HG03064 (cell line): ENCODE data around the gene TRIM58.

ENCODE experiments used
- ATAC-seq: cut with Tn5 transposase; IDR thresholded peaks from one replicate; pipeline ENCODE4 v1.9.1; 2021; ENCODE audit warnings: low read depth; ENCODE audit not compliant: unreplicated experiment

TRIM58 gene, protein sequence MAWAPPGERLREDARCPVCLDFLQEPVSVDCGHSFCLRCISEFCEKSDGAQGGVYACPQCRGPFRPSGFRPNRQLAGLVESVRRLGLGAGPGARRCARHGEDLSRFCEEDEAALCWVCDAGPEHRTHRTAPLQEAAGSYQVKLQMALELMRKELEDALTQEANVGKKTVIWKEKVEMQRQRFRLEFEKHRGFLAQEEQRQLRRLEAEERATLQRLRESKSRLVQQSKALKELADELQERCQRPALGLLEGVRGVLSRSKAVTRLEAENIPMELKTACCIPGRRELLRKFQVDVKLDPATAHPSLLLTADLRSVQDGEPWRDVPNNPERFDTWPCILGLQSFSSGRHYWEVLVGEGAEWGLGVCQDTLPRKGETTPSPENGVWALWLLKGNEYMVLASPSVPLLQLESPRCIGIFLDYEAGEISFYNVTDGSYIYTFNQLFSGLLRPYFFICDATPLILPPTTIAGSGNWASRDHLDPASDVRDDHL

DNA sequence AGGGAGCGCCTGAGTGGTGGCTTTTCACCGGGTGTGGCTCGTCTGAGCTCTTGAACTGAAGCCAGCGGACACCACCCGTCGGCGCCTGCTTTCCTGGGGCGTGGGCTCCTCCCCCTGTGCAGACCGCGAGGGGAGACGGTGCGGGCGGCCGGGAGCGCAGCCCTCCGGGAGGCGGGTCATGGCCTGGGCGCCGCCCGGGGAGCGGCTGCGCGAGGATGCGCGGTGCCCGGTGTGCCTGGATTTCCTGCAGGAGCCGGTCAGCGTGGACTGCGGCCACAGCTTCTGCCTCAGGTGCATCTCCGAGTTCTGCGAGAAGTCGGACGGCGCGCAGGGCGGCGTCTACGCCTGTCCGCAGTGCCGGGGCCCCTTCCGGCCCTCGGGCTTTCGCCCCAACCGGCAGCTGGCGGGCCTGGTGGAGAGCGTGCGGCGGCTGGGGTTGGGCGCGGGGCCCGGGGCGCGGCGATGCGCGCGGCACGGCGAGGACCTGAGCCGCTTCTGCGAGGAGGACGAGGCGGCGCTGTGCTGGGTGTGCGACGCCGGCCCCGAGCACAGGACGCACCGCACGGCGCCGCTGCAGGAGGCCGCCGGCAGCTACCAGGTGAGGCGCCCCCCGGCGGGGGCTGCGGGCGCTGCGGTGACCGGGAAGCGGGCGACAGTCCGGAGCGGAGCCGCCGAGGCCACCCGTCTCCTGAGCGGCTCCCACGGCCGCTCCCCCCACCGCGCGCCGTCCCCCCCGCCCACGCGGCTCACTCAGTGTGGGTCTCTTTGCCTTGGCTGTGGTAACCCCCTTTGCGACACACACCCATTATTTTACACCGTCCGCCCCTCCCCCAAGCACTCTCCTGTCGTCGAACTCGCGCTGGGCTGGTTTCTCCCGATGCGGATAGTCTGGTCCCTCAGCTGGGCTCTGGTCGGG is at the start of gene TRIM58:
Gene TRIM58 (plus strand): TSS at position 119 of the 916 bp plus-strand sequence. CDS start 60 bp downstream, at position 179.
- ATAC-seq: peak; percentile 49

- ATAC-seq: no peak
Observed at GRCh38 chr1:247812637-247813036, 44.4 kb upstream of the TRIM58 start.

- ATAC-seq: no peak
Observed at GRCh38 chr1:247822060-247822459, 34.9 kb upstream of the TRIM58 start.

DNA sequence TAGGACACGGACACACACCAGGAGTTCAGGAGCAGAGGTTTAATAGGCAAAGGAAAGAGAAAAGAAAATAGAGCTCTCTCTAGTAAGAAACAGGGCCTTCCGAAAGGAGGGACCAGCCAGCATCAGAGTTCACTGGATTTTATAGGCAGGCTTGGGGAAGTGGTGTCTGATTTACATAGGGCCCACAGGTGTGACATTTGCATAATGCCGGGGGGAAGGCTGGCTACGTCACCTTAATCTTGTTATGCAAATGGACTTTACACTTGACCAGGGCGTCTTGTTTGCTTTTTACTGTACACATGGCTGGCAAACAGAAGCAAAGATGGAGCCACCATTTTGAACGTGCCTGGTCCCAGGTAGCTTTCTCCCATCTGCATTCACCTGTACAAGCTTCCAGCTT is 33.0 kb upstream of the TRIM58 start, which contains the start of gene OR14A16:
Gene OR14A16 (minus strand): TSS at position 97 of the 400 bp plus-strand sequence. CDS start 8,390 bp downstream, outside the sequence.
- ATAC-seq: no peak

- ATAC-seq: no peak
Observed at GRCh38 chr1:247825362-247825761, 31.6 kb upstream of the TRIM58 start.

GRCh38 chr1:247829656-247830055 is 27.3 kb upstream of the TRIM58 start:
- ATAC-seq: no peak

DNA sequence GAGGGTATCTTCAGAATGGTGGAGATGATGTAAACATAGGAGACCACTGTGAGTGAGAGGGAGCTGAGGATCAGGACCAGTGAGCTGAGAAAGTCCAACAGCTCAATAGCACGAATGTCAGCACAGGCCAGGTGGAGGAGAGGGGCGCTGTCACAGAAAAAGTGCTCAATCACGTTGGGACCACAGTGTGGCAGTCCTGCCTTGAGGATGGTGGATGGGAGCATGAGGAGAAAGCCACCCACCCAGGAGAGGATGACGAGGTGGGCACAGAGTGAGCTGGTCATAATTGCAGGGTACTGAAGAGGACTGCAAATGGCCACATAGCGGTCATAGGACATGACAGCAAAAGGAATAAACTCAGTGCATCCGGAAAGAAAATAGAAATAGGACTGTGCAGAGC is 23.4 kb upstream of the TRIM58 start:
- no peak for ATAC-seq

- ATAC-seq: no peak
Observed at GRCh38 chr1:247840818-247841217, 16.2 kb upstream of the TRIM58 start.

GRCh38 chr1:247841796-247842195 is 15.2 kb upstream of the TRIM58 start, which contains the start of gene OR11L1:
TSS of gene OR11L1 (minus strand) at chr1:247841896. CDS start at chr1:247841896, 0 bp downstream.
- ATAC-seq: no peak

DNA sequence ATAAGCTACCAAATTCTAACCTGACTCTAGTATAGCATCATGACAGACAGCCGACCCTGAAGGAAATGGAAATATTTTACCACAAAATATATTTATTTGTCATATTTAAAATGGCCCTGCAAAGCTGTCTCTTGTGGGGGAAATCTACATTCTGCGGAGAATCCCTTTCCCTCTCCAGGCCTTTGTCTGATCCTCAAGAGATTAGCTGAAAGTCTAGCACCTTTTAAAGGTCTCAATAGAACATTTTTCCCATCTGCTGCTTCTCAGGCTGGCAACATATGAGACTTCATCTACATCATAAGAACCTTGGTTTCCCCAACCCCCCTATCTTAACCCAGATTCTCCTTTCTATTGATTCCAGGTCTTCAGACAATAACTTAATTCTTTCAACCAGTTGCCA is 13.6 kb upstream of the TRIM58 start:
- ATAC-seq: no peak

DNA sequence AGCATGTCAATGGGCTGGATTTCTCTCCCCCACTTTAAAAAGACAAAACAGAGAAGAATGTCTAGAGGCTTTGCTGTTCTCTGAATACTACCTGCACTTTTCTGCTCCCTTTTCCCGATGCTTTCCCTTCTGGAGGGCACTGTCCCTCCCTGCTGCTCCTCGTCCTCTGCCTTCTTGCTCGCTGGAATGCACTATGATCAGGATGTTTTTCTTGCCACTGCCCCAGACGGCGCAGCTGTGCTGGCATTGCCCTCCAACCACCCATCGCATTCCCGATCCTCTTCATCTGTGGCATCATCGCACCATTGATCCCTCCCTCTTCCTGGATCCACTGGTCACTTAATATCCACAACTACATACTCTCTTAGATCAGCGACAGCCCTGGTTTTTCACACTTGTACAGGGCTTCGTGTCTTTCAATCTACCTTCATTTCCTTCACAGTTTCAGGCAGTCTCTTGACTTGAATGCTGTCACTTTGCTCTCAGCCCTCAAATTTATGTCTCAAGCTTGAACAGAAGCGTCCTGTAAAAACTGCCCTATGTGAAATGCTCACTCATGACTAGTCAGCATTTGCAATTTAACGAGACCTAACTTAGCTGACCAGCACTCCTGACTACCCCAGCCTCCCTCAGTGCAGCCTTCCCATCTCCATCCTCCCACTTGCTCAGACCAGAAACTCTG is 11.8 kb upstream of the TRIM58 start:
- ATAC-seq: no peak

- ATAC-seq: no peak
Observed at GRCh38 chr1:247845693-247846017, 11.3 kb upstream of the TRIM58 start.

- ATAC-seq: no peak
Observed at GRCh38 chr1:247848346-247848745, 8.6 kb upstream of the TRIM58 start.

- ATAC-seq: no peak
Observed at GRCh38 chr1:247849616-247850015, 7.4 kb upstream of the TRIM58 start.

DNA sequence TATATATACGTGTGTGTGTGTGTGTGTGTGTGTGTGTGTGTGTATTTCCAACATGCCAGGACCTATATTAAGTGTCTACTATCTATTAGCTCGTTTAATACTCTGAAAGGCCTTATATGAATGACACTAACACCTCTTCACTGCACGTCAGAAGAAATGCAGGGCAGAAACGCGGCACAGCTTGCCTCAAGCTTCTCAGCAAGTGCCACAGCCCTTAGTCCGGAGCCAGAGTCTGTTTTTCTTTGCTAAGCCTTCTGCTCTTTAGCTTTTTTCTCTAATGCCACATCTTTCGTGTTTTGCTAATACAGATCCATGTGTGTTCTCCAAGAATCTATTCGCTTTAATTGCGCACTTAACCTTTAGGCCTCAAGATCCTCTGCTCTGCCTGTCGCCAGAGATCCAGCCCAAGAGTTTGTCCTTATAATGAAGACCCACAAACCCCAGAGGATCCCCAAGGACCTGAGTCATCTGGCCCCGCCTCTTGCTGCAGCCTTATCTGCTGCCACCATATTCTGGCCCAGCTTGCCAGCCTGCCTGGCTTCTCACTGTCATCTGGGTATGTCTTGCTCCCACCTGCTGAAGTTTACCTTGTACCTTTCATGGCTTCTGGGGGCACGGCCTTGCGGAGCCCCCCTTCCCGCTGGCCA is 2.0 kb upstream of the TRIM58 start:
- no peak for ATAC-seq

- no peak for ATAC-seq
Observed at GRCh38 chr1:247855911-247856310, 1.1 kb upstream of the TRIM58 start.

DNA sequence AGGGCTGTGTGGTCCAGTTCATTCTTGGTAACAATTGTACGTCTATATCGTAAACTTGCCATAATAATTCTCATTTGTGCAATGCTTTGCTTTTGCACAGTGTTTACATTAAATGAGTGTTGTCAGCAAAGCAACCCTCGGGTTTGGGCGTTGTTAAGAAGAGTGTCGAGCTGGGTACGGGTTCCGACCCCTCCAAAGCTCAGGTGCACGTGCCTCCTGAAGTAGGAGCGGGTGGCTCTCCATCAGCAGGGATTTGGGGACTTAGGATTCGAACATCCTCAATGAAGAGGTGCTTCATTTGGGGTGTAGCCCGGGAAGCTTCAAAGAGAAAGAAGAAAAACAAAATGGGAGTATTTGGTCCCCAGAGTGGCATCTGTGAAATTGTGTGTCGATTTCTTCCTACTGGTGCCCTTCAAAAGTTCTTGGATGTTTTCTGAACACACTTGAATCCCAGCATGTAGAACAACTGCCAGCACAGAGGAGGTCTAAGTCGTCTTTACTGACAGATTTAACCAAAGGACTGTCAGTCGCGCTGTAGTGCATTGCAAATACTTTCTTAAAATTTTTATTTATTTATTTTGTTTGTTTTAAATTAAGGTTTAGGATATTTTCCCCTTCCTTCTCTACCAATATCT is 1.1 kb downstream of the TRIM58 start:
- ATAC-seq: no peak

- ATAC-seq: no peak
Observed at GRCh38 chr1:247862756-247863155, 5.8 kb downstream of the TRIM58 start.

- ATAC-seq: no peak
Observed at GRCh38 chr1:247864644-247865043, 7.7 kb downstream of the TRIM58 start.

DNA sequence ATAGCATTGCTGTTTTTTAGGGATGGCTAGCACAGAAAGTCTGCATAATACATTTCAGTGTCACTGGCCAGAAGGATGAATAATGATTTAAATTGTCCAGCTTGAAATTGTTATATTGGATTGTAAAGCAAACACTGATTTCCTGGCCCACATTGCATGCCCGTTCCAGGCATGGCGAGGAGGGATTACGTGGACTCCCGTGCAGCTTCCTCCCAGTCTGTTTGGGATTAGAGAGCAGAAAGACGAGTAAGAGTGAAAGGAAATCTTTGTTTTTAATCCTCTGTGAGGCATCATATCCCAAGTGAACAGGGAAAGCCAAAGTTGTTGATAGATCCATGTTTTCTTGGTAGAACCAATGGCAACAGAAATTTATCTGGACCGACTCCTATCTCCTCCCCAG is 8.4 kb downstream of the TRIM58 start:
- ATAC-seq: no peak
